ENCODE measurements around the gene ZBTB38. TPM values are rescaled to one million over a fixed set of nuclear protein-coding genes. Genes with fewer than 3 reads are reported as not detected.

Gene ZBTB38
- total and polyA plus RNA-seq, 2 donors from 2014 or later: 8.6 to 113 TPM

- no peaks in the 10 kb centered on the region for H3K9me3 ChIP-seq (ENCODE audit: control insufficient read depth in 2 of 3, insufficient read depth in 1 of 3, low read length in 3 of 3)
- no peaks in the 10 kb centered on the region for H3K4me1 ChIP-seq (ENCODE audit: control insufficient read depth in 2 of 3, insufficient read depth in 2 of 3, low read depth in 1 of 3, low read length in 3 of 3)
- intact Hi-C loops (cut with DNase I): loop anchor here (10.0 kb wide), 1 partner anchor 94 kb away; no protein-coding TSS in a partner anchor
- no peak for FAIRE-seq
- no peak overlapping the region for H3K27ac ChIP-seq (ENCODE audit: low read depth in 2 of 2, low read length in 2 of 2)
- H3K27me3 ChIP-seq (ENCODE audit: control insufficient read depth, insufficient read depth, low read length): no peaks in the 10 kb centered on the region
- DNase-seq: no peak
- no peaks in the 10 kb centered on the region for H3K36me3 ChIP-seq (ENCODE audit: control insufficient read depth in 2 of 3, insufficient read depth in 3 of 3, low read length in 3 of 3)
- no peak overlapping the region for H3K4me3 ChIP-seq (ENCODE audit: low read length in 3 of 3)
- no peak for TF ChIP-seq CTCF (IDR thresholded peaks at IDR 0.05; ENCODE audit: borderline replicate concordance, extremely low read depth, insufficient read depth)
- no peak overlapping the region for H3K9ac ChIP-seq (ENCODE audit: low read length in 3 of 3)
These were observed 17.6 kb upstream of the ZBTB38 start for GRCh38 chr3:141350666-141351065.

GRCh38 chr3:141352262-141352984, 15.9 kb upstream of the ZBTB38 start:
- no peak overlapping the region for H3K27ac ChIP-seq (ENCODE audit: low read depth in 2 of 2, low read length in 2 of 2)
- H3K9me3 ChIP-seq (ENCODE audit: control insufficient read depth in 2 of 3, insufficient read depth in 1 of 3, low read length in 3 of 3): no peaks in the 10 kb centered on the region
- intact Hi-C loops (cut with DNase I): loop anchor here (10.0 kb wide), 1 partner anchor 92 kb away; no protein-coding TSS in a partner anchor
- no peaks in the 10 kb centered on the region for H3K36me3 ChIP-seq (ENCODE audit: control insufficient read depth in 2 of 3, insufficient read depth in 3 of 3, low read length in 3 of 3)
- no peak overlapping the region for H3K9ac ChIP-seq (ENCODE audit: low read length in 3 of 3)
- FAIRE-seq: no peak
- no peaks in the 10 kb centered on the region for H3K4me1 ChIP-seq (ENCODE audit: control insufficient read depth in 2 of 3, insufficient read depth in 2 of 3, low read depth in 1 of 3, low read length in 3 of 3)
- DNase-seq: no peak
- no peaks in the 10 kb centered on the region for H3K27me3 ChIP-seq (ENCODE audit: control insufficient read depth, insufficient read depth, low read length)
- no peak overlapping the region for H3K4me3 ChIP-seq (ENCODE audit: low read length in 3 of 3)
- TF ChIP-seq CTCF (IDR thresholded peaks at IDR 0.05; ENCODE audit: borderline replicate concordance, extremely low read depth, insufficient read depth): no peak

- H3K4me1 ChIP-seq (ENCODE audit: control insufficient read depth in 2 of 3, insufficient read depth in 2 of 3, low read depth in 1 of 3, low read length in 3 of 3): no peaks in the 10 kb centered on the region
- H3K27me3 ChIP-seq (ENCODE audit: control insufficient read depth, insufficient read depth, low read length): no peaks in the 10 kb centered on the region
- intact Hi-C loops (cut with DNase I): loop anchor here (10.0 kb wide), 1 partner anchor 91 kb away; no protein-coding TSS in a partner anchor
- no peak for TF ChIP-seq CTCF (IDR thresholded peaks at IDR 0.05; ENCODE audit: borderline replicate concordance, extremely low read depth, insufficient read depth)
- FAIRE-seq (no peak), DNase-seq (no peak)
- H3K9me3 ChIP-seq (ENCODE audit: control insufficient read depth in 2 of 3, insufficient read depth in 1 of 3, low read length in 3 of 3): no peaks in the 10 kb centered on the region
- H3K9ac ChIP-seq (ENCODE audit: low read length in 3 of 3): no peak overlapping the region
- H3K36me3 ChIP-seq (ENCODE audit: control insufficient read depth in 2 of 3, insufficient read depth in 3 of 3, low read length in 3 of 3): no peaks in the 10 kb centered on the region
- no peak overlapping the region for H3K27ac ChIP-seq (ENCODE audit: low read depth in 2 of 2, low read length in 2 of 2)
- H3K4me3 ChIP-seq (ENCODE audit: low read length in 3 of 3): no peak overlapping the region
These were observed 14.4 kb upstream of the ZBTB38 start for GRCh38 chr3:141353652-141354495.
